SK-N-SH treated with all-trans-retinoic acid at 6 μM for 48 hours (cell line): ENCODE results near the gene FOLR1.

Experiments used
- ATAC-seq: fragments of 200-7000 bp; cut with Tn5 transposase; 3 replicates; pipeline ENCODE4 v1.9.1; 2020; ENCODE audit warnings: mild to moderate bottlenecking, moderate library complexity
- ARNTL ChIP-seq: fragments of 450-650 bp; formaldehyde crosslinking; IDR thresholded peaks from 2 replicates; pipeline ENCODE4 v1.5.0; 2020; ENCODE audit warnings: low read depth, mild to moderate bottlenecking, moderate library complexity, borderline replicate concordance
- BACH2 ChIP-seq: fragments of 250-450 bp; sonication (Bioruptor Pico); IDR thresholded peaks from 2 replicates; pipeline ENCODE4 v1.9.0; 2021; ENCODE audit warnings: mild to moderate bottlenecking, borderline replicate concordance
- CREB5 ChIP-seq: fragments of 250-450 bp; sonication (Bioruptor Pico); IDR thresholded peaks from 2 replicates; pipeline ENCODE4 v1.5.1; 2020; ENCODE audit warnings: low read depth, mild to moderate bottlenecking, moderate library complexity
- CSDC2 ChIP-seq: fragments of 250-450 bp; sonication (Bioruptor Pico); IDR thresholded peaks from 2 replicates; pipeline ENCODE4 v1.5.0; 2020; ENCODE audit warnings: mild to moderate bottlenecking, moderate library complexity
- CSRNP3 ChIP-seq: fragments of 250-450 bp; sonication (Bioruptor Pico); IDR thresholded peaks from 2 replicates; pipeline ENCODE4 v1.5.1; 2021; ENCODE audit warnings: mild to moderate bottlenecking, moderate library complexity
- ESRRG ChIP-seq: fragments of 250-450 bp; sonication (Bioruptor Pico); IDR thresholded peaks from 2 replicates; pipeline ENCODE4 v1.6.1; 2021; ENCODE audit warnings: mild to moderate bottlenecking
- GLIS3 ChIP-seq: fragments of 250-450 bp; sonication (Bioruptor Pico); IDR thresholded peaks from 2 replicates; pipeline ENCODE4 v1.5.0; 2020; ENCODE audit warnings: mild to moderate bottlenecking, moderate library complexity
- ISL1 ChIP-seq: fragments of 250-450 bp; sonication (Bioruptor Pico); IDR thresholded peaks from 2 replicates; pipeline ENCODE4 v2.1.2; 2022; ENCODE audit warnings: mild to moderate bottlenecking, moderate library complexity
- OSR1 ChIP-seq: fragments of 250-450 bp; sonication (Bioruptor Pico); IDR thresholded peaks from 2 replicates; pipeline ENCODE4 v1.8.0; 2022; ENCODE audit warnings: moderate library complexity, mild to moderate bottlenecking, inconsistent platforms
- PATZ1 ChIP-seq: fragments of 250-450 bp; sonication (Bioruptor Pico); IDR thresholded peaks from 2 replicates; pipeline ENCODE4 v1.8.0; 2020; ENCODE audit warnings: mild to moderate bottlenecking, moderate library complexity, borderline replicate concordance
- POU6F1 ChIP-seq: fragments of 250-450 bp; sonication (Bioruptor Pico); IDR thresholded peaks from 2 replicates; pipeline ENCODE4 v1.8.0; 2021; ENCODE audit warnings: low read depth, mild to moderate bottlenecking, moderate library complexity, borderline replicate concordance
- PPARA ChIP-seq: fragments of 250-450 bp; sonication (Bioruptor Pico); IDR thresholded peaks from 2 replicates; pipeline ENCODE4 v1.5.0; 2020; ENCODE audit warnings: mild to moderate bottlenecking, borderline replicate concordance
- RARB ChIP-seq: fragments of 250-450 bp; sonication (Bioruptor Pico); IDR thresholded peaks from 2 replicates; pipeline ENCODE4 v1.8.0; 2021; ENCODE audit warnings: mild to moderate bottlenecking, moderate library complexity
- SNAI2 ChIP-seq: fragments of 250-450 bp; sonication (Bioruptor Pico); IDR thresholded peaks from 2 replicates; pipeline ENCODE4 v1.5.0; 2020; ENCODE audit warnings: mild to moderate bottlenecking, moderate library complexity
- TCF4 ChIP-seq: fragments of 250-450 bp; sonication (Bioruptor Pico); IDR thresholded peaks from 2 replicates; pipeline ENCODE4 v1.8.0; 2021; ENCODE audit warnings: mild to moderate bottlenecking, moderate library complexity, borderline replicate concordance
- TOX ChIP-seq: fragments of 250-450 bp; sonication (Bioruptor Pico); IDR thresholded peaks from 2 replicates; pipeline ENCODE4 v1.8.0; 2021; ENCODE audit warnings: mild to moderate bottlenecking, moderate library complexity, borderline replicate concordance
- TSHZ2 ChIP-seq: fragments of 250-450 bp; sonication (Bioruptor Pico); IDR thresholded peaks from 2 replicates; pipeline ENCODE4 v1.5.0; 2020; ENCODE audit warnings: mild to moderate bottlenecking, moderate library complexity
- ZC3H10 ChIP-seq: fragments of 250-450 bp; sonication (Bioruptor Pico); IDR thresholded peaks from 2 replicates; pipeline ENCODE4 v1.5.1; 2021; ENCODE audit warnings: mild to moderate bottlenecking, moderate library complexity
- ZFP3 ChIP-seq: fragments of 250-450 bp; sonication (Bioruptor Pico); IDR thresholded peaks from 2 replicates; pipeline ENCODE4 v1.5.0; 2020; ENCODE audit warnings: mild to moderate bottlenecking, moderate library complexity
- ZFP30 ChIP-seq: fragments of 450-650 bp; formaldehyde crosslinking; IDR thresholded peaks from 2 replicates; pipeline ENCODE4 v1.5.0; 2022; ENCODE audit warnings: mild to moderate bottlenecking, moderate library complexity
- ZNF565 ChIP-seq: fragments of 450-650 bp; formaldehyde crosslinking; conservative IDR thresholded peaks from 2 replicates; pipeline ENCODE4 v1.5.0; 2020; ENCODE audit warnings: low read depth, mild to moderate bottlenecking, moderate library complexity
- ZNF70 ChIP-seq: fragments of 450-650 bp; formaldehyde crosslinking; IDR thresholded peaks from 2 replicates; pipeline ENCODE4 v1.5.0; 2020; ENCODE audit warnings: mild to moderate bottlenecking, moderate library complexity
- ZNF8 ChIP-seq: fragments of 450-650 bp; formaldehyde crosslinking; IDR thresholded peaks from 2 replicates; pipeline ENCODE4 v1.5.0; 2020; ENCODE audit warnings: mild to moderate bottlenecking, moderate library complexity

Gene FOLR1

GRCh38 chr11:72209101-72209500 is 17.2 kb downstream of the FOLR1 start (continued):
- TF ChIP-seq CREB5 (CRISPR knock-in tag), result no peak
- no peak for TF ChIP-seq PPARA (CRISPR knock-in tag)
- no peak for TF ChIP-seq ZC3H10 (CRISPR knock-in tag)
- no peak for TF ChIP-seq ZNF565 (CRISPR knock-in tag)
- TF ChIP-seq ZNF8 (CRISPR knock-in tag), result no peak
- TF ChIP-seq OSR1, result no peak

- TF ChIP-seq ZNF565 (CRISPR knock-in tag) (no peak), ARNTL (CRISPR knock-in tag) (no peak), CSRNP3 (CRISPR knock-in tag) (no peak), ZFP3 (no peak), POU6F1 (CRISPR knock-in tag) (no peak), CSDC2 (no peak), PATZ1 (CRISPR knock-in tag) (no peak), SNAI2 (CRISPR knock-in tag) (no peak), OSR1 (no peak), ZFP30 (no peak), ISL1 (CRISPR knock-in tag) (no peak), ZNF70 (no peak), CREB5 (CRISPR knock-in tag) (no peak), ZNF8 (CRISPR knock-in tag) (no peak), PPARA (CRISPR knock-in tag) (no peak), RARB (CRISPR knock-in tag) (no peak), TCF4 (no peak), ESRRG (CRISPR knock-in tag) (no peak), BACH2 (no peak)
- ATAC-seq, result no peak
Observed at GRCh38 chr11:72216638-72217037, 24.7 kb downstream of the FOLR1 start, which contains the start of gene FOLR2. Gene FOLR2, plus strand, starts transcription at chr11:72216794. Its CDS starts 1,791 bp downstream, at chr11:72218585.

- TF ChIP-seq ISL1 (CRISPR knock-in tag) (no peak), ESRRG (CRISPR knock-in tag) (no peak), GLIS3 (CRISPR knock-in tag) (no peak), RARB (CRISPR knock-in tag) (no peak), ZC3H10 (CRISPR knock-in tag) (no peak), BACH2 (no peak), ZNF70 (no peak), TOX (no peak)
Observed at GRCh38 chr11:72217841-72218240, 25.9 kb downstream of the FOLR1 start.

GRCh38 chr11:72218251-72218745 is 26.4 kb downstream of the FOLR1 start:
- no peak for ATAC-seq
- TF ChIP-seq ARNTL (CRISPR knock-in tag), result no peak
- no peak for TF ChIP-seq CREB5 (CRISPR knock-in tag)
- no peak for TF ChIP-seq ZNF70
- TF ChIP-seq RARB (CRISPR knock-in tag), result no peak
- TF ChIP-seq ZFP30, result no peak
- TF ChIP-seq CSDC2, result no peak
- no peak for TF ChIP-seq ZFP3
- TF ChIP-seq TSHZ2 (CRISPR knock-in tag), result no peak
- TF ChIP-seq GLIS3 (CRISPR knock-in tag), result no peak
- TF ChIP-seq TCF4, result no peak
- no peak for TF ChIP-seq CSRNP3 (CRISPR knock-in tag)

More at GRCh38 chr11:72217841-72218240, 25.9 kb downstream of the FOLR1 start:
- no peak for ATAC-seq
